Pericardium fibroblast (primary cell): ENCODE measurements around the gene TTC4. TPM values are rescaled to one million over a fixed set of nuclear protein-coding genes. Genes with fewer than 3 reads are reported as not detected.

ENCODE experiments used
- total RNA-seq: library from RNA; depleted of rRNA; stranded (reverse); fragments of >200 nt; gene quantifications from 2 replicates; pipeline ENCODE4 v1.2.3, GENCODE V29; 2015

Gene TTC4
- total RNA-seq = 8.9 and 15.6 TPM in 2 replicates

GRCh38 chr1:54715493-54716298 lies at the start of gene TTC4:
Gene TTC4, plus strand, starts transcription at chr1:54715861. Its CDS starts 48 bp downstream, at chr1:54715909.

GRCh38 chr1:54764133-54764921 lies 48.7 kb downstream of the TTC4 start, which contains the start of gene PARS2:
Gene PARS2, minus strand, starts transcription at chr1:54764523. Its CDS starts 5,362 bp downstream, at chr1:54759161.

Other genes with a start within 250 kb of the TTC4 start
- gene ACOT11, start 167.6 kb upstream of the TTC4 start, total RNA-seq = 0.47 and 2.3 TPM in 2 replicates
- gene FAM151A, start 92.3 kb upstream of the TTC4 start, total RNA-seq = not detected in 2 replicates
- gene MROH7, start 74.1 kb upstream of the TTC4 start, total RNA-seq = 0.85 TPM in 1 of 2 replicates, not detected in the other
- gene PARS2, start 48.7 kb downstream of the TTC4 start, total RNA-seq = 6.6 and 7.6 TPM in 2 replicates
- gene TTC22, start 85.5 kb downstream of the TTC4 start, total RNA-seq = not detected in 2 replicates
- gene DHCR24, start 171.3 kb downstream of the TTC4 start, total RNA-seq = 176 and 189 TPM in 2 replicates